Activated CD8-positive, alpha-beta memory T cell treated with anti-CD3 and anti-CD28 coated beads, Interleukin-2, amount 50 U/mL, for 4 hours (primary cell): Measurements from ENCODE around the gene GPR17.

ENCODE experiments used
- DNase-seq: peaks from one replicate; pipeline ENCODE4 v3.0.0-alpha.2; 2020

GPR17 gene

GRCh38 chr2:127645395-127646291 is at the start of gene GPR17:
TSS of gene GPR17 (plus strand) at chr2:127646153. CDS start at chr2:127650736, 4,583 bp downstream.
- DNase-seq: no peak

DNA sequence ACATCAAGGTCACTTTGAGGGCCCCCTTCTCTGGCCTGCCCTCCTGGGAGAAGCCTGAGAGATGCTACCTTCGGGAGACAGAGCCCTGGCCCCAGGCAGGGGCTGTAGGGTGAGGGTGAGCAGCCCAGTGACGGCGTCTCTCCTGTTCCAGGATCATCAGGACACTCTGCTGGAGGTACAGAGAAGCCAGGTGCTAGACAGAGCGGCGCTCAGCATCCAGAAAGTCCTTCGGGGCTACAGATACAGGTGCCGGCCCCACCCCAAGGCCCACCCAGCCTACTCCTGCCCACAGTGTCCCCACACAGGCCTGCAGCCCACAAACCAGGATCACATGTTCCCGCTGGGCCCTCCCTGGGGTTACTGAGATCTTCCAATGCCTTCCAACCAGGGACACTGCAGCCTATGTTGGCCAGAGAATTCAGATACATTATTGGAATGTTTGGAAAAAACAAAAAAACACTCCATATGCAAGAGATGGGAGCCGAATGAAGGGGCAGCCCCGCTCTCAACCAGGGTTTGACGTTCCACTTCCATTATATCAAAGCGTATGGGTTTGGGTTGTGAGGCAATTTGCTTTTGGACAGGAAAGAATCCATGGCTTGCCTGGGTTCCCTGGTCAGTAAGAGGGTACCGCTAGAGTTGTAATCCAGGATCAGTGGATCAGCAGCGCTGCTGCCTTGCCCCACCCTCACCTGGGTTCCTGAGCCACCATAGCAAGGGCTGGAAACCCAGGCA is 49.5 kb upstream of the GPR17 start:
- DNase-seq: no peak

GRCh38 chr2:127597046-127597983 is 48.6 kb upstream of the GPR17 start:
- DNase-seq: no peak

GRCh38 chr2:127597984-127598380 is 48.0 kb upstream of the GPR17 start:
- DNase-seq: no peak

- DNase-seq: no peak
These were observed 47.2 kb upstream of the GPR17 start for GRCh38 chr2:127598711-127599110.

- no peak for DNase-seq
These were observed 46.7 kb upstream of the GPR17 start for GRCh38 chr2:127599211-127599610.

DNA sequence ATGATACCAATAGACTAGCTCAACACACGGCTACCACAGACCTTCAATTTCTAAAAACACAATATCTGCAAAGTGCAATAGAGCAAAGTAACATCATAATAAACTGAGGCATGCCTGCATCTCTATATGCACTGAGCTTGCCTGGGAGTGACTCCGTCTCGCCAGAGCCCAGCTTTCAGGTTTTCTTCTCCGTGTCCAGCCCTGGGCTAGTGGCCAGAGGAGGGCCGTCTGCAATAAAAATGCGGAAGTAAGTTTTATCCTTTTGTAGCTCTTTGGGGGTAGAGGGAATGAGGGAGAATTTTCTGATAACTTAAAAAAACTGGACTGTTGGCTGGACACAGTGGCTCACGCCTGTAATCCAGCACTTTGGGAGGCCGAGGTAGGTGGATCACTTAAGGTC is 41.0 kb upstream of the GPR17 start:
- no peak for DNase-seq

DNA sequence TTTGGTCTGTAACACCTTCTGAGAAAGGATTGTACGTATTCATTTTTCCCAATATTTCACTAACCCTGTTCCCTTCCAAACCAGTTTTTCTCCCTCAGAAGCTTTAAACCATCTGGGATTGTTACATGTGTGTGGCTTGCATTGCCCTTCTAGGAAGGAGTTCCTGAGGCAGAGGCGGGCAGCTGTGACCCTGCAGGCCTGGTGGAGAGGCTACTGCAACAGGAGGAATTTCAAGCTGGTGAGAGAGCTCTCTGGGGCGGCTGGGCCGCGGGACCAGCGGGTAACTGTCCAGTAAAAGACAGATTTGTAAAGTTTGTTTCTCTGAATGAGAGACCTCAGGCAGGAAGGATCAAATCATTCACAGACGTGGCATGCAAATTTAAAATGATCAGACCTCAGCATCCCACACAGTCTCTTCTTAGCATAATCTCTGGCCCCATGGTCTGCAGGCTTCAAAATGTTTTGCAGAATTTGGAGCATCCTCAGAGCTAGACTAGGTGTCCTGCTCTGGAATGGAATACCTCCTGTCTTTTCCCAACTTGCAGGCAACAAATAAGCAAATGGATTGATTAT is 40.2 kb upstream of the GPR17 start:
- no peak for DNase-seq

- no peak for DNase-seq
These were observed 39.1 kb upstream of the GPR17 start for GRCh38 chr2:127606625-127607398.

- DNase-seq: no peak
These were observed 38.5 kb upstream of the GPR17 start for GRCh38 chr2:127607399-127607908.

- no peak for DNase-seq
These were observed 37.6 kb upstream of the GPR17 start for GRCh38 chr2:127608061-127609030.

DNA sequence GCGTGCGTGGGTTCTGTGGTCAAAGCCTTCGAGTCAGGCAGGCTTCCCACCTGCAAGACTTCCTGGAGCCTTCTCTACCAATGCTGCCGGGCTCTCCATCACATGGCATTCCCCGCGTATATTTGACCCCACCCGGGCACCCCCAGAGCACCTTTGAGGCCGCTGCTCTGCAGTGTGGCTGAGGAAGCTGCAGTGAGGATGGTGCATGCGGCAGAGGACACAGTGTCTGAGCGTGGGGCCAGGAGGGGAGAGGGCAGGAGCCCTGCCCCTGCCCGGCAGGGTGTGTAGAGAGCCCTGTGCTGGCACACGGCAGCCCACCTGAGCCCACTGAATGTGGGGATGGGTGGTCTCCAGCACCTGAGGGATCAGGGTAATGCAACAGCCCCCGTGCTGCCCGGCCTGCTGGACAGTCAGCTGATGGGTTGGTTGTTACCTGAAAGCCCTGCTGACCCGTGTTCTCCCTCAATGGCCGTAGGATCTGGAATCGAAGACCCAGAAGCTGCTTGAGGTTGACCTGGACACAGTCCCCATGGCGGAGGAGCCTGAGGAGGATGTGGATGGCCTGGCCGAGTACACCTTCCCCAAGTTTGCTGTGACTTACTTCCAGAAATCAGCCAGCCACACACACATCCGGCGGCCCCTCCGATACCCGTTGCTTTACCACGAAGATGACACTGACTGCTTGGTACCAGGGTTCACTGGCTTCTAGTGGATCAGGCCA is 36.8 kb upstream of the GPR17 start:
- no peak for DNase-seq

DNA sequence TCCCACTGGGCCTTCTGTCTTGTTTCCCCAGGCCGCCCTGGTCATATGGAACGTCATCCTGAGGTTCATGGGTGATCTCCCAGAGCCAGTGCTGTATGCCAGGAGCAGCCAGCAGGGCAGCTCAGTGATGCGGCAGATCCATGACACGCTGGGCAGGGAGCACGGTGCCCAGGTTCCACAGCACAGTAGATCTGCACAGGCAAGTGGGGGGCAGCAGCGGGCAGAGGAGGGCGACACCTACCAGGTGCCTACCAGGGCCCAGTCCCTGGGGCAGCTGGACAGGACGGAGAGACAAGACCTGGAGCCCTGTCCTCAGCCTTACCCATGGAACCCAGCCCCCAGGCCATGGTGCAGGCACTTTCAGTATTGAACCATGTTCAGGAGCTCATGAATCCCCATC is 36.1 kb upstream of the GPR17 start:
- DNase-seq: no peak

DNA sequence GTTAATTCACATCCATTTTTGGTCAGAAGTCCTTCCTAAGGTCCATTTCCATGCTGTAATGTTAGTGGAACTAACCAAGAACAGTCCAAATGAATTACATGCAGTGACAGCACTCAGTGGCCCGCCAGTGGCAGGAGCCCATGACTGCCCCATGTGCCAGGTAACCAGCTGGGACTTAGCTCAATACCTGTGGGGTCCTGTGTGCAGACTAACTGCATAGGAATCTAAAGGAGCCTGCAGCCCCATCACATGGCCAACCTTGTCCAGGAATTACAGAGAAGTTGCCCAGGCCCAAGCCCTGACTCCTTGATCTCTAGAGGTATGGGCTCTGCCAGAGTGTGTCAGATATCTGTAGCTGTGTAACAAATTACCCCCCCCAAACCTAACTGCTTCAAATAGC is 35.4 kb upstream of the GPR17 start:
- DNase-seq: no peak

- peak; percentile 3 for DNase-seq
These were observed 34.7 kb upstream of the GPR17 start for GRCh38 chr2:127611076-127611925.

- peak; percentile 13 for DNase-seq
These were observed 33.7 kb upstream of the GPR17 start for GRCh38 chr2:127612111-127612822.

DNA sequence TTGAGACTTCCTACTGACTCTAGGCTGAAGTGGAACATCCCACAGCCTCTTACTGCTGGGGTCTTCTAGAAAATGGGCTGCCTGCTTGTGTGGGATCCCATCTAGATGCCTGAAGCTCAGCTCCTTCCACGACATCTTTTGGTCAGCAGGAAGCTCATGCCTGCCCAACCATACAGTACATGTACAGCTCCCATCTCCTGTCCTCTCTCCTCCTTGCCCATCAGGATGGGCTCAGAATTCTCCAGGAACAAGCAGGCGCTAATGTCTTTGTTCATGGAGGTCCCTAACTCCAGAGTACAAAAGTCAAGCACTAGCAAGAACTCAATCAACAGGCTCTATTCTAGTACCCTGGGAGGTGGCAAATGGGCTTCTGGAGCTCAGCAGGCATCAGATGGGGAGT is 31.7 kb upstream of the GPR17 start:
- no peak for DNase-seq

GRCh38 chr2:127614731-127615130 is 31.2 kb upstream of the GPR17 start:
- no peak for DNase-seq
